Fibroblast of the conjunctiva (primary cell): ENCODE results near the gene BCAS3.

Experiments used
- DNase-seq: peaks from one replicate; pipeline ENCODE4 v3.0.0-alpha.2; 2010; ENCODE audit warnings: low read depth

Gene BCAS3

GRCh38 chr17:61366076-61366714 lies 688.5 kb downstream of the BCAS3 start:
- DNase-seq = no peak

- DNase-seq = no peak
Observed at GRCh38 chr17:61366715-61367413, 689.2 kb downstream of the BCAS3 start.

- DNase-seq = no peak
Observed at GRCh38 chr17:61368049-61368831, 690.6 kb downstream of the BCAS3 start.

GRCh38 chr17:61368832-61369450 lies 691.3 kb downstream of the BCAS3 start:
- no peak for DNase-seq

- no peak for DNase-seq
Observed at GRCh38 chr17:61369751-61370150, 692.1 kb downstream of the BCAS3 start.

- no peak for DNase-seq
Observed at GRCh38 chr17:61371179-61371578, 693.5 kb downstream of the BCAS3 start.

GRCh38 chr17:61371606-61372005 lies 694.0 kb downstream of the BCAS3 start:
- no peak for DNase-seq

- no peak for DNase-seq
Observed at GRCh38 chr17:61372436-61372835, 694.8 kb downstream of the BCAS3 start.

- no peak for DNase-seq
Observed at GRCh38 chr17:61376931-61377838, 699.5 kb downstream of the BCAS3 start.

GRCh38 chr17:61378658-61379456 lies 701.2 kb downstream of the BCAS3 start:
- DNase-seq = no peak

- DNase-seq = no peak
Observed at GRCh38 chr17:61379457-61380216, 702.0 kb downstream of the BCAS3 start.

GRCh38 chr17:61380217-61380835 lies 702.7 kb downstream of the BCAS3 start:
- DNase-seq = no peak

GRCh38 chr17:61380836-61381525 lies 703.3 kb downstream of the BCAS3 start:
- DNase-seq = no peak

GRCh38 chr17:61381537-61381936 lies 703.9 kb downstream of the BCAS3 start:
- no peak for DNase-seq

GRCh38 chr17:61382796-61383688 lies 705.4 kb downstream of the BCAS3 start:
- DNase-seq = no peak

GRCh38 chr17:61383689-61384201 lies 706.1 kb downstream of the BCAS3 start:
- DNase-seq = no peak

- no peak for DNase-seq
Observed at GRCh38 chr17:61384354-61384691, 706.7 kb downstream of the BCAS3 start.
